AG09309 (cell line): ENCODE results near the gene SCAF11.

Source experiments
- DNase-seq: peaks from one replicate; pipeline ENCODE4 v3.0.0-alpha.2; 2010; ENCODE audit warnings: low read depth
- H3K4me3 ChIP-seq: 2 replicates; pipeline ENCODE4 v1.5.1; 2011; ENCODE audit warnings: mild to moderate bottlenecking, low read depth, low read length, moderate library complexity; ENCODE audit not compliant: control insufficient read depth
- TF ChIP-seq, protein P1 (sequence below): IDR thresholded peaks from 2 replicates; pipeline ENCODE4 v1.5.1; 2011; ENCODE audit warnings: mild to moderate bottlenecking, low read depth, low read length, inconsistent platforms; ENCODE audit not compliant: insufficient read depth, control insufficient read depth; ENCODE audit errors: missing control alignments

The SCAF11 gene

DNA sequence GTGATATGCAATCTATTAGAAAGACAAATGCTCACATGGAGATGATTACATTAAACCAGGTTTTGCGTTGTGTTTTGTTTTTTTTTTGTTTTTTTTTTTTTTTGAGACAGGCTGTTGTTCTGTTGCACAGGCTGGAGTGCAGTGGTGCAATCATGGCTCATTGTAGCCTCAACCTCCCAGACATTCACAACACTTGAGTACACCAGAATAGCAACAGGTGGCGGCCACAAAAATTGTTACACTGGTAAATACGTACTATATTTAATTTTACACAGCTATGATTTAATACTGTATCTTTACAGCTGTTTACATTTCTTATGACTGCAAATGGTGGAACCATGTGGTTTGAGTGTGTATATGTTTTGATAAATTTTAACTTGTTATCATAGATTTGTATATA lies 60.0 kb downstream of the SCAF11 start:
- no peak overlapping the region for H3K4me3 ChIP-seq
- no peak for DNase-seq
- TF ChIP-seq, protein P1, sequence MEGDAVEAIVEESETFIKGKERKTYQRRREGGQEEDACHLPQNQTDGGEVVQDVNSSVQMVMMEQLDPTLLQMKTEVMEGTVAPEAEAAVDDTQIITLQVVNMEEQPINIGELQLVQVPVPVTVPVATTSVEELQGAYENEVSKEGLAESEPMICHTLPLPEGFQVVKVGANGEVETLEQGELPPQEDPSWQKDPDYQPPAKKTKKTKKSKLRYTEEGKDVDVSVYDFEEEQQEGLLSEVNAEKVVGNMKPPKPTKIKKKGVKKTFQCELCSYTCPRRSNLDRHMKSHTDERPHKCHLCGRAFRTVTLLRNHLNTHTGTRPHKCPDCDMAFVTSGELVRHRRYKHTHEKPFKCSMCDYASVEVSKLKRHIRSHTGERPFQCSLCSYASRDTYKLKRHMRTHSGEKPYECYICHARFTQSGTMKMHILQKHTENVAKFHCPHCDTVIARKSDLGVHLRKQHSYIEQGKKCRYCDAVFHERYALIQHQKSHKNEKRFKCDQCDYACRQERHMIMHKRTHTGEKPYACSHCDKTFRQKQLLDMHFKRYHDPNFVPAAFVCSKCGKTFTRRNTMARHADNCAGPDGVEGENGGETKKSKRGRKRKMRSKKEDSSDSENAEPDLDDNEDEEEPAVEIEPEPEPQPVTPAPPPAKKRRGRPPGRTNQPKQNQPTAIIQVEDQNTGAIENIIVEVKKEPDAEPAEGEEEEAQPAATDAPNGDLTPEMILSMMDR, result no peak

DNA sequence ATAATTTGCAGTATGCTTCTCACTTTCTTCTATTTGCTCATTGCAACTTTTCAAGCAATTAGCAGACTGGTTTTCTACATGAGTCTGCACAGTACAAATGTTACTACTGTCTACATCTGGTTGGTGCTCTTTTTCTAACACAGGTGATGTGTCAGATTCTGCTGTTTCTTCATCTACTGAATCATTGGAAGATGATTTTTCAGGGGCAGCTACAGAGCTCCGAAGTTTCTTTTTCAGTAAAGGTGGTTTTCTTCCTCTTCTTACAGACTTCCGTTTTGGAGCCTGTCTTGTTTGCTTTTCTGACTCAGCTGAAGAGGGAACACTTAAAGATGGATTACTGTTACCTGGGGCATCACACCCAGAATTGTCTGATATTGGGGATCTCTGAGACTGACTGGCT lies 62.1 kb downstream of the SCAF11 start:
- H3K4me3 ChIP-seq, result no peak overlapping the region
- TF ChIP-seq, protein P1, result no peak
- no peak for DNase-seq

DNA sequence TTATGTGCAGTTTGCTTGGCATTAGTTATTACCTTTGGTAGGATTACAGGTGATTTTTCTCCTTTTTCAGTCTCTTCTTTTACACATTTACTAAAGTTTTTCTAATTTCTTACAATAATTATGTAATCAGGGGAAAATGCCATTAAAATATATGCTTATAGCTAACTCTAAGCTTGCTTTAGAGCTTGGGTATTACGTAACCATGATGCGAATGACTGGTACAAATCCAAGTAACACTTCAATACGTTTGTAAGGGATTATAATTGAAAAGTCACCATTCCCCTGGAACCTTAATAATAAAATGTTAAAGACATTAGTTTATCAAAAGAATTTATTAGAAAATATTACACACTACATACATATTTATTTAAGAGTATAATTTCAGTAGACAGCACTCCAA lies 71.6 kb downstream of the SCAF11 start:
- no peak overlapping the region for H3K4me3 ChIP-seq
- TF ChIP-seq, protein P1, result no peak
- DNase-seq, result no peak

DNA sequence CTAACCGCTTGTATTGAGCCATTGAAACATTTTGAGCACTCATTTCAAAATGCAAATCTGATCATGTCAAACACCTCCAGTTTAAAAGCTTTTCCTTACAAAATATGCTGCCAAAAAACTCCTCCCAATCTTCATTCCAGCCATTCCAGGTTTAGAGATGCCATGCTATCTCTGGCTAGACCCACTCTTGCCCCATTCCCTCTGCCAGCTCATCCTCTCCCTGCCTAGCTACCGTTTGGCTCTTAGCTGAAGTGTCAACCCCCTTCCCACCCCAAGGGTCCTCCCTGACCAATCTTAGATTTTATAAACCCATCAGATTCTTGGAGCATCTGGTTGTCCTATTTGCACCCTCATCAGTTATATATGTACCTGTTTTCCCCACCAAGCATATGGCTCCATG lies 75.0 kb downstream of the SCAF11 start:
- TF ChIP-seq, protein P1, result no peak
- H3K4me3 ChIP-seq, result no peak overlapping the region
- DNase-seq, result no peak

DNA sequence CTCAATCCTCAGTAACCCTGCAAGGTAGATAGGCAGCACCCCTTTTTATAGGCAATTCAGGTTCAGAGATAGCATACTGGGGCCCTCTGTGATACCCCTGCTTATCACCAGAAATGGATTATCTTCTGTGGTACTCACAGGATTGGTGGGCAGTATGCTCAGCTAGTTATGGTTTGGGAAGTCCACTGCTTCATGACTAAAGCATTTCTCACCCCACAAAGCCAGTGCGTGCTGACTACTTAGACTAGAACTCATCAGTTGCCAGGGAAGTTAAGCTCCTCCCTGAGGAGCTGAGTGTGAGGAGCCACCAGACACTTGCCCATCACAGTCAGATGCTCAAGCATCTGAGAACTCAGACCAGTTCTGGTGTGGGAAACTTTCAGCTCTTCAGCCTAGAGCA lies 76.3 kb downstream of the SCAF11 start:
- TF ChIP-seq, protein P1, result no peak
- peak; percentile 49 for DNase-seq
- H3K4me3 ChIP-seq, result no peak overlapping the region

DNA sequence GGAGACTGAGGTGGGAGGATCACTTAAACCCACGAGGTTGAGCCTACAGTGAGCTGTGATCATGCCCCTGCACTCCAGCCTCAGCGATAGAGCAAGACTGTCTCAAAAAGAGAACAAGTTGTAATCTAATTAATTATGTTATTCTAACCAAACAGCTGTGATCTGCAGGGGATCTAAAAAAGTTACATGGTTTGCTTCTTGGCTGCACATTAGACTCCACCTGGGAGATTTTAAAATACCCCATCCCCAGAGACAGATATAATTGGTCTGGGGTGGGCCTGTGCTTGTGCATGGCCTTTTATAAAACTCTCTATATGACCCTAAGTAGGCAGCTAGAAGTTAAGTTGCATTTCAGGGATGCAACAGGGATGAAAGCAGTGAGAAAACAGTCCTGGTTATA lies 76.7 kb downstream of the SCAF11 start:
- DNase-seq, result no peak
- no peak overlapping the region for H3K4me3 ChIP-seq
- TF ChIP-seq, protein P1, result no peak

DNA sequence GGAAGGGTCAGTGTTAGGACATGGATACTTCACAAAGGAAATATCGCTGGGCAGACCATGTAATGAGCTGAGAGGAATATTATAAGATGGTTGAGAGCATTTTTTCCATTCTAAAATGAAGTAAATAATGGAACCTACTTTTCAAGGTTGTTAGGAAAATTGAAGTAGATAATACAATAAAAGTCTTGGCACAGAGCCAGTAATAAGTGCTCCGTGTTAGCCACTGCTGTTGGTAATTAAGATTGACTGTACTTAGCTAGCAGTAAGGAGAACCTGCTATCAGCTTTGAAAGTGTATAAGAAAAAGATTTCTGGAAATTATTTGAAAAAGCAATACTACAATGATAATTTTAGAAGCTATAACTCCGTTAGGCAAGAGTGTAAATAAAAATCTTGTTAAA lies 77.6 kb downstream of the SCAF11 start:
- H3K4me3 ChIP-seq, result no peak overlapping the region
- DNase-seq, result no peak
- TF ChIP-seq, protein P1, result no peak
